ENCODE results near the gene WIF1.

DNA sequence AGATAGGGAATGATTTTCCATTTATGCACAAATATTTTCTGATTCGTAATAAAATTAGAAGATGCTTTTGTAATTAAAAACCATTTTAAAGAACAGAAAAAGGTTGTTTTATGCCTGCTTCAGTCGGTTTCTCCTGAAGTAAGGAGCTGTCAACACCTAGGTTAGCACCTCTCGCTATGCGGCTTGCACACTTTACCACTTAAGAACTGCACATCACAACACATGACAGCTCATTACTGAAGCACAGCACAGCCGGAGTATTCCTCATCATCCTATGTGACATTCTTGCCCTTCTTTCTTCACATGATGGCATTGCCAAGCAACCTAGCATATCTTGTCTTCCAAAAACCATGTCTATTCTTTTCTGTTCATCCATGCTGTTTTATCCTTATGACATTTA lies 5.4 kb upstream of the WIF1 start:
- TF ChIP-seq, protein P1, sequence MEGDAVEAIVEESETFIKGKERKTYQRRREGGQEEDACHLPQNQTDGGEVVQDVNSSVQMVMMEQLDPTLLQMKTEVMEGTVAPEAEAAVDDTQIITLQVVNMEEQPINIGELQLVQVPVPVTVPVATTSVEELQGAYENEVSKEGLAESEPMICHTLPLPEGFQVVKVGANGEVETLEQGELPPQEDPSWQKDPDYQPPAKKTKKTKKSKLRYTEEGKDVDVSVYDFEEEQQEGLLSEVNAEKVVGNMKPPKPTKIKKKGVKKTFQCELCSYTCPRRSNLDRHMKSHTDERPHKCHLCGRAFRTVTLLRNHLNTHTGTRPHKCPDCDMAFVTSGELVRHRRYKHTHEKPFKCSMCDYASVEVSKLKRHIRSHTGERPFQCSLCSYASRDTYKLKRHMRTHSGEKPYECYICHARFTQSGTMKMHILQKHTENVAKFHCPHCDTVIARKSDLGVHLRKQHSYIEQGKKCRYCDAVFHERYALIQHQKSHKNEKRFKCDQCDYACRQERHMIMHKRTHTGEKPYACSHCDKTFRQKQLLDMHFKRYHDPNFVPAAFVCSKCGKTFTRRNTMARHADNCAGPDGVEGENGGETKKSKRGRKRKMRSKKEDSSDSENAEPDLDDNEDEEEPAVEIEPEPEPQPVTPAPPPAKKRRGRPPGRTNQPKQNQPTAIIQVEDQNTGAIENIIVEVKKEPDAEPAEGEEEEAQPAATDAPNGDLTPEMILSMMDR (IDR thresholded peaks at IDR 0.05): no peak
- TF ChIP-seq POLR2A (IDR thresholded peaks at IDR 0.05): no peak
- TF ChIP-seq EP300 (IDR thresholded peaks at IDR 0.05): no peak
